SK-N-MC (cell line): Measurements from ENCODE around the gene TMEM30B.

Experiments used
- EZH2 ChIP-seq: fragments of 200-600 bp; sonication (generic); IDR thresholded peaks from one replicate; pipeline ENCODE4 v1.6.1; 2017; ENCODE audit warnings: antibody characterized with exemption
- FOXP2 ChIP-seq: optimal IDR thresholded peaks from 2 replicates; pipeline ENCODE3; 2011; ENCODE audit warnings: mild to moderate bottlenecking, moderate library complexity; ENCODE audit not compliant: insufficient read depth; ENCODE audit errors: extremely low read length, control extremely low read depth
- POLR2AphosphoS5 ChIP-seq: IDR thresholded peaks from 2 replicates; pipeline ENCODE4 v1.6.1; 2012; ENCODE audit warnings: mild to moderate bottlenecking, low read depth, low read length, borderline replicate concordance

DNA sequence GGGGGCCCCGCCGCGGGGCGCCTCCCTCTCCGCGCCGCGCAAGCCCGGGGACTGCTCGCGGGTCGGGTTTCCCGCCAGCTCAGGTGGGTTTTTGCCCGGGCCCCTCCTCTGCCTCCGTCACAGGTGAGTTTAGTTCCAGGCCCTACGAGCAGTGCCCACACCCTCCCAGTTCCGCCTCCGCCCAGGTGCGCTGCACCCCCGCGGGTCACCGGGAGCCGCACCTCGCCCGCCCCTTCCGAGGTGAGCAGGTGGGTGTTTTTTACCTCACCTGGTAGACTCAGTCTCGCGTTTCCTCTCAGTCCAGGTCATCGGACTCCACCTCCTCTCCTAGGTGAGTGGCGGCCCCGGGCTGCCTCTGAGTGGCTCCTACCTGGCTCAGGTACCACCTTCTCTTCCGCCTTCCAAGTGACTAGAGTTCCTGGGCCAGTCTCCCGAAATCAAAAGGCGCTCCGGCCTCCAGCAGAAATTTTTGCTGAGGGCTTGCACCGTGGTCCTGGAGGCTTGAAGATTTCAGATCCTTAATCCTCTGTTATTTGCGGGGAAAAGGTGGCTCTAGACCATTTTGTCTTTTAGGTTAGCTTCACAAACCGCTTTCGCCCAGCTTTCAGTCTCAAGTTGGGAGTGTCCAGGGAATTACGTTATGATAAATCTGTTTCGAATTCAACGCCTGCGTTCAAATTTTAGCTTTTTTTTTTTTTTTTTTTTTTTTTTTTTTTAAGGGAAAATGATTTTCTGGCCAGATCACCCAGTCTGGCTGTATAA is at the start of gene TMEM30B:
- no peak for TF ChIP-seq EZH2
- TF ChIP-seq FOXP2 = no peak
- no peak for TF ChIP-seq POLR2AphosphoS5
